Loucy (cell line): ENCODE data around the gene TMEM82.

Experiments used
- H2AFZ ChIP-seq: fragments of 200-600 bp; sonication (generic); 2 replicates; pipeline ENCODE4 v1.6.0; 2016; ENCODE audit warnings: antibody characterized with exemption, mild to moderate bottlenecking, low read length, moderate library complexity
- H3F3A ChIP-seq: fragments of 200-600 bp; 2 replicates; pipeline ENCODE4 v1.6.0; 2016; ENCODE audit warnings: antibody characterized with exemption, low read depth, mild to moderate bottlenecking
- H3K27me3 ChIP-seq: fragments of 200-600 bp; sonication (generic); 2 replicates; pipeline ENCODE4 v1.6.1; 2014; ENCODE audit warnings: low read length, mild to moderate bottlenecking; ENCODE audit not compliant: insufficient read depth, poor library complexity, severe bottlenecking
- H3K36me3 ChIP-seq: fragments of 200-600 bp; sonication (generic); 2 replicates; pipeline ENCODE4 v1.6.1; 2016; ENCODE audit warnings: low read length; ENCODE audit not compliant: insufficient read depth
- H3K4me1 ChIP-seq: fragments of 200-600 bp; sonication (generic); 2 replicates; pipeline ENCODE4 v1.5.1; 2014; ENCODE audit warnings: low read length, mild to moderate bottlenecking; ENCODE audit not compliant: insufficient read depth, poor library complexity, severe bottlenecking
- H3K4me2 ChIP-seq: fragments of 200-600 bp; sonication (generic); 2 replicates; pipeline ENCODE4 v1.6.0; 2014; ENCODE audit warnings: antibody characterized with exemption, low read length, low read depth, mild to moderate bottlenecking; ENCODE audit not compliant: poor library complexity, severe bottlenecking
- H3K4me3 ChIP-seq: fragments of 200-600 bp; sonication (generic); 2 replicates; pipeline ENCODE4 v1.5.1; 2014; ENCODE audit warnings: low read length, mild to moderate bottlenecking, mixed read lengths; ENCODE audit not compliant: poor library complexity, severe bottlenecking
- H3K79me2 ChIP-seq: fragments of 200-600 bp; sonication (generic); 2 replicates; pipeline ENCODE4 v1.6.1; 2014; ENCODE audit warnings: low read length; ENCODE audit not compliant: insufficient read depth
- H3K9ac ChIP-seq: fragments of 200-600 bp; sonication (generic); 2 replicates; pipeline ENCODE4 v1.6.0; 2014; ENCODE audit warnings: mild to moderate bottlenecking, low read depth, low read length, moderate library complexity; ENCODE audit not compliant: poor library complexity, severe bottlenecking
- H3K9me2 ChIP-seq: fragments of 200-600 bp; sonication (generic); replicated peaks from 2 replicates; pipeline ENCODE4 v1.6.1; 2016; ENCODE audit warnings: low read depth, low read length, mixed read lengths
- H3K9me3 ChIP-seq: fragments of 200-600 bp; sonication (generic); 2 replicates; pipeline ENCODE4 v1.6.1; 2014; ENCODE audit warnings: mild to moderate bottlenecking, antibody characterized with exemption, low read length, low read depth; ENCODE audit not compliant: insufficient read depth
- H4K20me1 ChIP-seq: fragments of 200-600 bp; sonication (generic); 2 replicates; pipeline ENCODE4 v1.6.0; 2014; ENCODE audit warnings: antibody characterized with exemption, low read length, mild to moderate bottlenecking; ENCODE audit not compliant: insufficient read depth, poor library complexity, severe bottlenecking
- EZH2phosphoT487 ChIP-seq: fragments of 200-600 bp; IDR thresholded peaks from 2 replicates; pipeline ENCODE4 v1.6.1; 2018; ENCODE audit warnings: antibody characterized with exemption, mild to moderate bottlenecking, moderate library complexity, borderline replicate concordance
- TF ChIP-seq, protein P1 (sequence below): fragments of 200-600 bp; sonication (generic); conservative IDR thresholded peaks from 2 replicates; pipeline ENCODE4 v1.5.1; 2014; ENCODE audit warnings: mild to moderate bottlenecking, antibody characterized with exemption, low read length

Gene TMEM82

DNA sequence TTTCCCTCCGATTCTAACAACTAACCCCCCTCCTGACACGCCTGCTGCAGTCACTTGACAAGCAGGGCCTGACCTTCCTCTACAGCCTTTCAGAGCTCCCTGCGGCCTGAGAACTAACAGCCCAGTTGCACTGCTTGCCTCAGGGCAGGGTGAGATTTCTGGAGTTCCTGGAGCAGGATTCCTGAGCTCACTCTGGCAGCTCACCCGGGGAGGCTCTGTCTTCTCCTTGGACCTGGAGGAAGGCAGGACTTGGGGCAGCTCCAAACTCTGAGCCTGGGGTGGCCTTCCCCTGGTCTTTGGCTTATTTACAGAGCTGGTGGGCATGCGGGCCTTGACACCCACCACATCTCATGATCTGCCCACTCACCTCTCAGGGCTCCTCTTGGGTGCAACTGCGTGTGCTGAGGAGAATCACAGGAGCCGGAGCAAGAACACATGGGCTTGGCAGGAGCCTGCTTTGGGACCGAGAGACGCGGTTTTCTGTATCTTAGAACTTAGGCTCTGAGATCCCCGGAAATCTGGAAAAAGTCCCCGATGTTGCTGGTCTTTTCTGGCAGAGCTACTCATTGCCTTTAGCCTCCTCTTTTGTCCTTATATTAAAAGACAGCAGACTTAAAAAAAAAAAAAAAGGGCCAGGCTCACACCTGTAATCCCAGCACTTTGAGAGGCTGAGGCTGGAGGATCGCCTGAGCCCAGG lies 19.3 kb upstream of the TMEM82 start:
- Histone ChIP-seq H3K9me2 (no peaks in the 10 kb centered on the region), H3K9me3 (no peaks in the 10 kb centered on the region), H3K9ac (no peak overlapping the region), H3K27me3 (no peaks in the 10 kb centered on the region), H4K20me1 (no peaks in the 10 kb centered on the region), H3K79me2 (no peaks in the 10 kb centered on the region), H3K4me3 (no peak overlapping the region), H3F3A (no peaks in the 10 kb centered on the region), H3K4me2 (no peak overlapping the region), H3K4me1 (no peaks in the 10 kb centered on the region), H2AFZ (no peak overlapping the region), H3K36me3 (peaks cover 72% of the 10 kb centered on the region; the same call in 1 of the 2 replicates)
- TF ChIP-seq EZH2phosphoT487: no peak
- TF ChIP-seq, protein P1, sequence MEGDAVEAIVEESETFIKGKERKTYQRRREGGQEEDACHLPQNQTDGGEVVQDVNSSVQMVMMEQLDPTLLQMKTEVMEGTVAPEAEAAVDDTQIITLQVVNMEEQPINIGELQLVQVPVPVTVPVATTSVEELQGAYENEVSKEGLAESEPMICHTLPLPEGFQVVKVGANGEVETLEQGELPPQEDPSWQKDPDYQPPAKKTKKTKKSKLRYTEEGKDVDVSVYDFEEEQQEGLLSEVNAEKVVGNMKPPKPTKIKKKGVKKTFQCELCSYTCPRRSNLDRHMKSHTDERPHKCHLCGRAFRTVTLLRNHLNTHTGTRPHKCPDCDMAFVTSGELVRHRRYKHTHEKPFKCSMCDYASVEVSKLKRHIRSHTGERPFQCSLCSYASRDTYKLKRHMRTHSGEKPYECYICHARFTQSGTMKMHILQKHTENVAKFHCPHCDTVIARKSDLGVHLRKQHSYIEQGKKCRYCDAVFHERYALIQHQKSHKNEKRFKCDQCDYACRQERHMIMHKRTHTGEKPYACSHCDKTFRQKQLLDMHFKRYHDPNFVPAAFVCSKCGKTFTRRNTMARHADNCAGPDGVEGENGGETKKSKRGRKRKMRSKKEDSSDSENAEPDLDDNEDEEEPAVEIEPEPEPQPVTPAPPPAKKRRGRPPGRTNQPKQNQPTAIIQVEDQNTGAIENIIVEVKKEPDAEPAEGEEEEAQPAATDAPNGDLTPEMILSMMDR: no peak

DNA sequence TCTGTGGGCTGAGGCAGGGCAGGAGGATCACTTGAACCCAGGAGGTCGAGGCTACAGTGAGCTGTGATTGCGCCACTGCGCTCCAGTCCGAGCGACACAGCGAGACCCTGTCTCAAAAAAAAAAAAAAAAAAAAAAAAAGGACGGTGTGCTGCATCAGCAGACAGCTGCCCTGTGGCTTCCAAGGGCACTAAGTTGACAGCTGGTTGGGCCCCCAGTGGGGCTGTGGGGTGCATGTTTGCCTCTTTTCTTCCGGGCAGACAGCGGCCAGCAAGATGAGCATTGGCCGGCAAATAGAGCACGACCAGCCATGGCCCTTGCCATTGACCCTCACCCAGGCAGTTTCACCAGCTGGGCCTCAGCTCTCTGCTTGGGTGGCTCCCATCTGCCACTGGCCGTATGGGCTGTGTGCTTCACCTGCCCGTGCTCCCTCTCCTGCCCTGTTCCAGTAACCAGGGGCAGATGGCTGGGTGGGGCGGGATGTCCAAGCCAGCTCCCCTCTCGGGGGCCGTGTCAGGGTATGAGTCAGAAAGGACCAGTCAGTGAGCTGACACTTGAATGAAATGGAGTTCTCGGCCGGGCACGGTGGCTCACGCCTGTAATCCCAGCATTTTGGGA lies 18.6 kb upstream of the TMEM82 start:
- Histone ChIP-seq H3K79me2 (no peaks in the 10 kb centered on the region), H3K4me1 (no peaks in the 10 kb centered on the region), H3K4me2 (no peak overlapping the region), H3F3A (no peaks in the 10 kb centered on the region), H3K9me2 (no peaks in the 10 kb centered on the region), H3K4me3 (no peak overlapping the region), H3K27me3 (no peaks in the 10 kb centered on the region), H2AFZ (no peak overlapping the region), H3K9me3 (no peaks in the 10 kb centered on the region), H3K36me3 (peaks cover 74% of the 10 kb centered on the region; the same call in 1 of the 2 replicates), H4K20me1 (no peaks in the 10 kb centered on the region), H3K9ac (no peak overlapping the region)
- no peak for TF ChIP-seq EZH2phosphoT487
- TF ChIP-seq, protein P1: no peak

DNA sequence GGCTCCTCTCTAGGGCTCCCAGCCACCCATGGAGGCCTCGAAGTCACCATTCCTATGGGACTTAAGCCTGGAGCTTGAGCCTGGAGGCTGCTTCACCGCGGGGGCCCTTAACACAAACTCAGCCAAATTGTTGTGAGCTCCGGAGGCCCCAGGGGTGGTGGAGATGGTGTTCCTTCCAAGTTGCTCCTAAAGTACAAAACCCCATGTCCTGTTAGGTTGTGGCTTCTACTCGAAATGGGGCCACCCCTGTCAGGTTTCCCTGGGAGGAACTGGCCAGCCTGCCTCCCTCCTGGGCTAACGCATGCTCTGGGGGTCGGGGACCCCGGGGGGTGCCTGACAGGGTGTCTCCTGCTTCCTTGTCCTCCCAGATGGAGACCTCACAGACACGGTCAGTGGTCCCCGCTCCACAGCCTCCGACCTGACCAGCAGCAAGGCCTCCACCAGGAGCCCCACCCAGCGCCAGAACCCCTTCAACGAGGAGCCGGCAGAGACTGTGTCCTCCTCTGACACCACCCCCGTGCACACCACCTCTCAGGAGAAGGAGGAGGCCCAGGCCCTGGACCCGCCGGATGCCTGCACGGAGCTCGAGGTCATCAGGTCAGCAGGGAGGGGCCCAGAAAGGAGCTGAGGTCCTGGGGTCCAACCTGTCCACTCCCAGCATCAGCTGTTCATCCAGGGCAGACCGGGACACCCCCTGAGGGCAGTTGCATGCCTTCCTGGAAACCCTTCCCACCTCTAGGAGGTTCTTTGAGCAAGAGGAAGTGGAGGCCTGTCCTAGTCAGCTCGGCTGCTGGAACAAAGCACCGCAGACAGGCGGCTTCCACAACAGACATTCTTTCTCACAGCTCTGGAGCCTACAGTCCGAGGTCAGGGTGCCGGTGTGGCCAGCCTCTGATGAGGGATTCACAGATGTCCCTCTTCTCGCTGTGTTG lies 17.1 kb upstream of the TMEM82 start:
- TF ChIP-seq EZH2phosphoT487: no peak
- peaks cover 64% of the 10 kb centered on the region; the same call in 1 of the 2 replicates for H3K36me3 ChIP-seq
- H4K20me1 ChIP-seq: no peaks in the 10 kb centered on the region

More for the DNA sequence above, 17.1 kb upstream of the TMEM82 start:
- Histone ChIP-seq H3K4me3 (no peak overlapping the region), H3K9ac (no peak overlapping the region), H2AFZ (no peak overlapping the region), H3K9me2 (no peaks in the 10 kb centered on the region), H3K9me3 (no peaks in the 10 kb centered on the region), H3K27me3 (no peaks in the 10 kb centered on the region), H3F3A (no peaks in the 10 kb centered on the region), H3K4me1 (no peaks in the 10 kb centered on the region), H3K79me2 (no peaks in the 10 kb centered on the region), H3K4me2 (no peak overlapping the region)
